NB4 (cell line): Measurements from ENCODE around the gene CEMP1.

Experiments used
- CTCF ChIP-seq: IDR thresholded peaks from one replicate; pipeline ENCODE4 v1.5.1; 2012; ENCODE audit warnings: low read depth, low read length
- MAX ChIP-seq: IDR thresholded peaks from 2 replicates; pipeline ENCODE4 v1.6.1; 2011; ENCODE audit warnings: low read depth, low read length
- MYC ChIP-seq: IDR thresholded peaks from 2 replicates; pipeline ENCODE4 v1.6.1; 2011; ENCODE audit warnings: low read depth, low read length
- POLR2A ChIP-seq: IDR thresholded peaks from 2 replicates; pipeline ENCODE4 v1.6.1; 2011; ENCODE audit warnings: mild to moderate bottlenecking; ENCODE audit not compliant: insufficient read length; ENCODE audit errors: extremely low read depth

- TF ChIP-seq CTCF (no peak), POLR2A (peak; percentile 1), MAX (0 out of 2 replicates have a peak, but pooled peaks have one; percentile 2), MYC (no peak)
Observed at GRCh38 chr16:2532494-2533141, 1.4 kb upstream of the CEMP1 start.
